SK-N-MC (cell line): Measurements from ENCODE around the gene DAZAP2.

Experiments used
- EZH2 ChIP-seq: fragments of 200-600 bp; sonication (generic); IDR thresholded peaks from one replicate; pipeline ENCODE4 v1.6.1; 2017; ENCODE audit warnings: antibody characterized with exemption
- POLR2AphosphoS5 ChIP-seq: IDR thresholded peaks from 2 replicates; pipeline ENCODE4 v1.6.1; 2012; ENCODE audit warnings: mild to moderate bottlenecking, low read depth, low read length, borderline replicate concordance

DNA sequence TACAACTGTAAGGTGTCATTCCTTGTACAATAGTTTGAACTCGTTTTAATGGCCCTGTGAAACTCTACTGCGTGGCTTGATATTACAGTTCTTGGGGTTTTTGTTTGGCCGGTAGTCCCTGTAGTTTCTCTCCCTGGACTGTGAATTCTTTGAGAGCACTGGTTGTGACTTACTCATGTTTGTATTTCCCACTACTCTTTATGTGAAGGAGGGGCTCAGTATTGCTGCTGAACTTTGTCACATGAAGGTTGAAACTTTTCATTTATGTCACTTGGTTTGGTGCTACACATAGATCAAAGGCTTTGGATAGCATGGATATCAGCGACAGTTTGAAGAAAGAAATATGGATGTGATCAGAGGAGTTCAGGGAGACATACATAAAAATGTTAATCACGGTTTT, 19.3 kb upstream of the DAZAP2 start:
- TF ChIP-seq EZH2 (no peak), POLR2AphosphoS5 (no peak)
